GM12891 (cell line): Measurements from ENCODE around the gene CAP2.

Experiments
- POLR2A ChIP-seq: IDR thresholded peaks from 2 replicates; pipeline ENCODE4 v1.6.1; 2011; ENCODE audit warnings: low read depth, low read length, control low read depth
- POLR2AphosphoS5 ChIP-seq: IDR thresholded peaks from 2 replicates; pipeline ENCODE4 v1.6.1; 2011; ENCODE audit warnings: low read depth, low read length, control low read depth
- SPI1 ChIP-seq: IDR thresholded peaks from 2 replicates; pipeline ENCODE4 v1.6.1; 2011; ENCODE audit warnings: low read depth, low read length, control low read depth
- TAF1 ChIP-seq: IDR thresholded peaks from 2 replicates; pipeline ENCODE4 v1.6.1; 2011; ENCODE audit warnings: low read depth, low read length, control low read depth

DNA sequence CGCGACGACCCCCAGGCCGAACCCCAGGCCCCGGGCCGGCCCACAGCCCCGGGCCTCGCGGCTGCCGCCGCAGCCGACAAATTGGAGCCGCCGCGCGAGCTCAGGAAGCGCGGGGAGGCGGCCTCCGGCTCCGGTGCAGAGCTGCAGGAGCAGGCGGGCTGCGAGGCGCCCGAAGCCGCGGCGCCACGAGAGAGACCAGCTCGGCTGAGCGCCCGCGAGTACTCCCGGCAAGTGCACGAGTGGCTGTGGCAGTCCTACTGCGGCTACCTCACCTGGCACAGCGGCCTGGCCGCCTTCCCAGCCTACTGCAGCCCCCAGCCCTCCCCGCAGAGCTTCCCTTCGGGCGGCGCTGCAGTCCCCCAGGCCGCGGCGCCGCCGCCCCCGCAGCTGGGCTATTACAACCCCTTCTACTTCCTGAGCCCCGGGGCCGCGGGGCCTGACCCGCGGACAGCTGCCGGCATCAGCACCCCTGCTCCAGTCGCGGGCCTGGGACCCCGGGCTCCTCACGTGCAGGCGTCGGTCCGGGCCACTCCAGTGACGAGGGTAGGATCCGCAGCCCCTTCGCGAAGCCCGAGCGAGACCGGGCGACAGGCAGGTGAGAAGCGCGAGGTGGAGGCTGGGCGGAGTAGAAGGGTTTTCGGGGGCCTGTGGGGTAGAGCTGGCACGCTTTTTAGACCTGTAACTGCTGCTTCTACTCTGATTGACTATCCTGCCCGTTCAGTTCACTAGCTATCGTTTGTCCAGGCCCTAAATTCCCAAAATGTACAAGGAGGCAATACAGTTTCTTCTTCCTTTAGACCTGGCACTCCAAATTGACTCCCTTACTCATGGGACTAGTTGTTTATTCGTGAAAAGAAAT lies 207.4 kb downstream of the CAP2 start:
- TF ChIP-seq POLR2AphosphoS5: no peak
- TF ChIP-seq SPI1: no peak
- no peak for TF ChIP-seq POLR2A
- no peak for TF ChIP-seq TAF1
